ENCODE data around the gene TUBB4B.

- TF ChIP-seq CTCF (IDR thresholded peaks at IDR 0.05) (no peak), POLR2A (IDR thresholded peaks at IDR 0.05) (no peak)
These were observed 10.0 kb downstream of the TUBB4B start, which contains the start of gene STPG3 for GRCh38 chr9:137251194-137251461.
